ENCODE results near the gene AHDC1. TPM values are rescaled to one million over a fixed set of nuclear protein-coding genes. Genes with fewer than 3 reads are reported as not detected.

AHDC1 gene
- total and polyA plus RNA-seq, 10 of the 15 experiments (the other 5 are each of a cell fraction or from before 2014, with no cell fraction given), result 0.21 to 13.0 (median 1.4) TPM

DNA sequence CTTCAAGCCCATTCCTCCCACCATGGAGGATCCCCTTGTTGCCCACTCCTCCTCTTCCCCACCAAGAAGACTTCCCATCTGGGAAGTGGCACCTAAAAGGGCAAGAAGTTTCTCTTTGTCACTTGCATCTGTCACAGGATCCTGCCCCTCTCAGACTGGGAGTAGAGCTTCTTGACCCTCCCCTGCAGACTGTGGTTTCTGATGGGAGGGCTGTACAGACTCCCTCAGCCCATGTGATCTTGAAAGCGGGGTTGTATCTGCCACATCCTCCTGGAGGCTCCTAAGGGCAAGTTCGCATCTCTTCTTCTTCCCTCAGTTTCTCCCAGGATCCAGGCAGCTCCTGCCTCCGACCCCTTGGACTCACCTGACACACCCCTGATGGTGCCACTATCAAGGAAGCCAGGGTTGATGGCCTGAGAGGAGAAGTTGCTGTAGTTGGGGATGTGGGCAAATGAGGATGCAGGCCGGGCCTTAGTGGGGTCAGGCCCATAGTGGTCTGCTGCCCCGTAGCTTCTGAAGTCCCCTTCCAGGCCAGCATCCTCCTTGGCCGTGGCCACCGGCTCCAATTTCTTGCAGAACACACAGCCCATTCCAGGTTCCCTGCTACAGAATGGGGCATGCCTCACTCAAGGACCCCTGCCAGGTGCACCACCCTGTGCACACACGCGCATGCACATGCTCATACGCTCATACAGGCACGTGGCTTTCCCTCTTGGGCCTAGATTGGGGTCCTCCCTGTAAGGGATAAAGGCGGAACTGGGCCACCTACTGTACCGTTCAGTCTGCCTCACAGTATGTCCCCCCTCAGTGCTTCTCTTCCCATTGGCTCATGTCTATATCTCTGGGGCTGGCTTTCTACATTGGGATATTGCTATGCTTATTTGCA is 19.6 kb upstream of the AHDC1 start (continued):
- TF ChIP-seq ZNF207 (IDR thresholded peaks at IDR 0.05; ENCODE audit: borderline replicate concordance) (no peak), NFYB (IDR thresholded peaks at IDR 0.05; ENCODE audit: insufficient read depth, low read depth, low read length) (no peak), SRF (IDR thresholded peaks at IDR 0.05; ENCODE audit: low read depth in 2 of 2, low read length in 2 of 2) (no peak), CBX5 (IDR thresholded peaks at IDR 0.05; ENCODE audit: low read depth) (no peak), TAF1 (IDR thresholded peaks at IDR 0.05; ENCODE audit: borderline replicate concordance, low read depth, low read length) (no peak), JUNB (IDR thresholded peaks at IDR 0.05) (no peak), IKZF1 (conservative IDR thresholded peaks at IDR 0.05) (0 out of 2 replicates have a peak, but pooled peaks have one; percentile 43), SMAD5 (IDR thresholded peaks at IDR 0.05; ENCODE audit: low read depth) (no peak; the same call in 1 of the 2 replicates), BHLHE40 (IDR thresholded peaks at IDR 0.05; ENCODE audit: borderline replicate concordance in 1 of 2, low read depth in 2 of 2, low read length in 1 of 2) (peak in 1 of 2 experiments; percentile 58; a peak in 2 of 4 replicates), ZZZ3 (IDR thresholded peaks at IDR 0.05; ENCODE audit: control insufficient read depth, insufficient read length, low read depth) (no peak), RAD51 (IDR thresholded peaks at IDR 0.05) (peak; percentile 46; the same call in 1 of the 2 replicates)
- TF ChIP-seq, protein P1, sequence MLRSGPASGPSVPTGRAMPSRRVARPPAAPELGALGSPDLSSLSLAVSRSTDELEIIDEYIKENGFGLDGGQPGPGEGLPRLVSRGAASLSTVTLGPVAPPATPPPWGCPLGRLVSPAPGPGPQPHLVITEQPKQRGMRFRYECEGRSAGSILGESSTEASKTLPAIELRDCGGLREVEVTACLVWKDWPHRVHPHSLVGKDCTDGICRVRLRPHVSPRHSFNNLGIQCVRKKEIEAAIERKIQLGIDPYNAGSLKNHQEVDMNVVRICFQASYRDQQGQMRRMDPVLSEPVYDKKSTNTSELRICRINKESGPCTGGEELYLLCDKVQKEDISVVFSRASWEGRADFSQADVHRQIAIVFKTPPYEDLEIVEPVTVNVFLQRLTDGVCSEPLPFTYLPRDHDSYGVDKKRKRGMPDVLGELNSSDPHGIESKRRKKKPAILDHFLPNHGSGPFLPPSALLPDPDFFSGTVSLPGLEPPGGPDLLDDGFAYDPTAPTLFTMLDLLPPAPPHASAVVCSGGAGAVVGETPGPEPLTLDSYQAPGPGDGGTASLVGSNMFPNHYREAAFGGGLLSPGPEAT (IDR thresholded peaks at IDR 0.05; ENCODE audit: low read depth), result no peak
- TF ChIP-seq, protein P2, sequence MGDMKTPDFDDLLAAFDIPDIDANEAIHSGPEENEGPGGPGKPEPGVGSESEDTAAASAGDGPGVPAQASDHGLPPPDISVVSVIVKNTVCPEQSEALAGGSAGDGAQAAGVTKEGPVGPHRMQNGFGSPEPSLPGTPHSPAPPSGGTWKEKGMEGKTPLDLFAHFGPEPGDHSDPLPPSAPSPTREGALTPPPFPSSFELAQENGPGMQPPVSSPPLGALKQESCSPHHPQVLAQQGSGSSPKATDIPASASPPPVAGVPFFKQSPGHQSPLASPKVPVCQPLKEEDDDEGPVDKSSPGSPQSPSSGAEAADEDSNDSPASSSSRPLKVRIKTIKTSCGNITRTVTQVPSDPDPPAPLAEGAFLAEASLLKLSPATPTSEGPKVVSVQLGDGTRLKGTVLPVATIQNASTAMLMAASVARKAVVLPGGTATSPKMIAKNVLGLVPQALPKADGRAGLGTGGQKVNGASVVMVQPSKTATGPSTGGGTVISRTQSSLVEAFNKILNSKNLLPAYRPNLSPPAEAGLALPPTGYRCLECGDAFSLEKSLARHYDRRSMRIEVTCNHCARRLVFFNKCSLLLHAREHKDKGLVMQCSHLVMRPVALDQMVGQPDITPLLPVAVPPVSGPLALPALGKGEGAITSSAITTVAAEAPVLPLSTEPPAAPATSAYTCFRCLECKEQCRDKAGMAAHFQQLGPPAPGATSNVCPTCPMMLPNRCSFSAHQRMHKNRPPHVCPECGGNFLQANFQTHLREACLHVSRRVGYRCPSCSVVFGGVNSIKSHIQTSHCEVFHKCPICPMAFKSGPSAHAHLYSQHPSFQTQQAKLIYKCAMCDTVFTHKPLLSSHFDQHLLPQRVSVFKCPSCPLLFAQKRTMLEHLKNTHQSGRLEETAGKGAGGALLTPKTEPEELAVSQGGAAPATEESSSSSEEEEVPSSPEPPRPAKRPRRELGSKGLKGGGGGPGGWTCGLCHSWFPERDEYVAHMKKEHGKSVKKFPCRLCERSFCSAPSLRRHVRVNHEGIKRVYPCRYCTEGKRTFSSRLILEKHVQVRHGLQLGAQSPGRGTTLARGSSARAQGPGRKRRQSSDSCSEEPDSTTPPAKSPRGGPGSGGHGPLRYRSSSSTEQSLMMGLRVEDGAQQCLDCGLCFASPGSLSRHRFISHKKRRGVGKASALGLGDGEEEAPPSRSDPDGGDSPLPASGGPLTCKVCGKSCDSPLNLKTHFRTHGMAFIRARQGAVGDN (IDR thresholded peaks at IDR 0.05), result peak; percentile 43; the same call in 1 of the 2 replicates
- TF ChIP-seq, protein P3, sequence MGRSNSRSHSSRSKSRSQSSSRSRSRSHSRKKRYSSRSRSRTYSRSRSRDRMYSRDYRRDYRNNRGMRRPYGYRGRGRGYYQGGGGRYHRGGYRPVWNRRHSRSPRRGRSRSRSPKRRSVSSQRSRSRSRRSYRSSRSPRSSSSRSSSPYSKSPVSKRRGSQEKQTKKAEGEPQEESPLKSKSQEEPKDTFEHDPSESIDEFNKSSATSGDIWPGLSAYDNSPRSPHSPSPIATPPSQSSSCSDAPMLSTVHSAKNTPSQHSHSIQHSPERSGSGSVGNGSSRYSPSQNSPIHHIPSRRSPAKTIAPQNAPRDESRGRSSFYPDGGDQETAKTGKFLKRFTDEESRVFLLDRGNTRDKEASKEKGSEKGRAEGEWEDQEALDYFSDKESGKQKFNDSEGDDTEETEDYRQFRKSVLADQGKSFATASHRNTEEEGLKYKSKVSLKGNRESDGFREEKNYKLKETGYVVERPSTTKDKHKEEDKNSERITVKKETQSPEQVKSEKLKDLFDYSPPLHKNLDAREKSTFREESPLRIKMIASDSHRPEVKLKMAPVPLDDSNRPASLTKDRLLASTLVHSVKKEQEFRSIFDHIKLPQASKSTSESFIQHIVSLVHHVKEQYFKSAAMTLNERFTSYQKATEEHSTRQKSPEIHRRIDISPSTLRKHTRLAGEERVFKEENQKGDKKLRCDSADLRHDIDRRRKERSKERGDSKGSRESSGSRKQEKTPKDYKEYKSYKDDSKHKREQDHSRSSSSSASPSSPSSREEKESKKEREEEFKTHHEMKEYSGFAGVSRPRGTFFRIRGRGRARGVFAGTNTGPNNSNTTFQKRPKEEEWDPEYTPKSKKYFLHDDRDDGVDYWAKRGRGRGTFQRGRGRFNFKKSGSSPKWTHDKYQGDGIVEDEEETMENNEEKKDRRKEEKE (IDR thresholded peaks at IDR 0.05), result no peak
- TF ChIP-seq, protein P4, sequence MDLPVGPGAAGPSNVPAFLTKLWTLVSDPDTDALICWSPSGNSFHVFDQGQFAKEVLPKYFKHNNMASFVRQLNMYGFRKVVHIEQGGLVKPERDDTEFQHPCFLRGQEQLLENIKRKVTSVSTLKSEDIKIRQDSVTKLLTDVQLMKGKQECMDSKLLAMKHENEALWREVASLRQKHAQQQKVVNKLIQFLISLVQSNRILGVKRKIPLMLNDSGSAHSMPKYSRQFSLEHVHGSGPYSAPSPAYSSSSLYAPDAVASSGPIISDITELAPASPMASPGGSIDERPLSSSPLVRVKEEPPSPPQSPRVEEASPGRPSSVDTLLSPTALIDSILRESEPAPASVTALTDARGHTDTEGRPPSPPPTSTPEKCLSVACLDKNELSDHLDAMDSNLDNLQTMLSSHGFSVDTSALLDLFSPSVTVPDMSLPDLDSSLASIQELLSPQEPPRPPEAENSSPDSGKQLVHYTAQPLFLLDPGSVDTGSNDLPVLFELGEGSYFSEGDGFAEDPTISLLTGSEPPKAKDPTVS (IDR thresholded peaks at IDR 0.05; ENCODE audit: low read depth, low read length), result no peak
- TF ChIP-seq, protein P5, sequence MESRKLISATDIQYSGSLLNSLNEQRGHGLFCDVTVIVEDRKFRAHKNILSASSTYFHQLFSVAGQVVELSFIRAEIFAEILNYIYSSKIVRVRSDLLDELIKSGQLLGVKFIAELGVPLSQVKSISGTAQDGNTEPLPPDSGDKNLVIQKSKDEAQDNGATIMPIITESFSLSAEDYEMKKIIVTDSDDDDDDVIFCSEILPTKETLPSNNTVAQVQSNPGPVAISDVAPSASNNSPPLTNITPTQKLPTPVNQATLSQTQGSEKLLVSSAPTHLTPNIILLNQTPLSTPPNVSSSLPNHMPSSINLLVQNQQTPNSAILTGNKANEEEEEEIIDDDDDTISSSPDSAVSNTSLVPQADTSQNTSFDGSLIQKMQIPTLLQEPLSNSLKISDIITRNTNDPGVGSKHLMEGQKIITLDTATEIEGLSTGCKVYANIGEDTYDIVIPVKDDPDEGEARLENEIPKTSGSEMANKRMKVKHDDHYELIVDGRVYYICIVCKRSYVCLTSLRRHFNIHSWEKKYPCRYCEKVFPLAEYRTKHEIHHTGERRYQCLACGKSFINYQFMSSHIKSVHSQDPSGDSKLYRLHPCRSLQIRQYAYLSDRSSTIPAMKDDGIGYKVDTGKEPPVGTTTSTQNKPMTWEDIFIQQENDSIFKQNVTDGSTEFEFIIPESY (IDR thresholded peaks at IDR 0.05), result no peak
